Femur (tissue), 1 donor: ENCODE results near the gene PSG7.
"Not testable (repeated sequence)": the region's sequence is repeated elsewhere in the genome, so short reads cannot be mapped to it uniquely, and the experiment has no call there.

ENCODE experiments used
- DNase-seq: peaks from one replicate; pipeline ENCODE4 v3.0.0-alpha.2; 2017

PSG7 gene

DNA sequence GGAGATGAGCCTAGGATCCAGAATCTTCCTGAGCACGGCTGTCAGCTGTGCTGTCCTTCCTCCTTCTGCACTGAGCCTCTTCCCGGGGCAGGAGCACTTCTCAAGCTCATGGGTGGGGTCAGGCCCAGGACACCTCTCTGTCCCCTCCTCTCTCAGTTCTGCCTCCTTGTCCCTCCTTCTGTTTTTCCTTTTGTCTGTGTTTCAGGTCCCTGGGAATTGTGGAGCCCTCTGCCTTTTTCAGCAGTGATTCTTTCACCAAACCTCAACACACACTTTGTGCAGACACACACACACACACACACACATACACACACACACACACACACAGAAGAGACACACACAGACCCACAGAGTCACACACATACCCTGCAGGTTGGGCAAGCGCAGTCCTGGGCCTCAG is at the start of gene PSG7:
PSG7 (minus strand) TSS at position 101 of the 400 bp plus-strand sequence. CDS start 131 bp downstream, outside the sequence.
- DNase-seq = not testable (repeated sequence)

DNA sequence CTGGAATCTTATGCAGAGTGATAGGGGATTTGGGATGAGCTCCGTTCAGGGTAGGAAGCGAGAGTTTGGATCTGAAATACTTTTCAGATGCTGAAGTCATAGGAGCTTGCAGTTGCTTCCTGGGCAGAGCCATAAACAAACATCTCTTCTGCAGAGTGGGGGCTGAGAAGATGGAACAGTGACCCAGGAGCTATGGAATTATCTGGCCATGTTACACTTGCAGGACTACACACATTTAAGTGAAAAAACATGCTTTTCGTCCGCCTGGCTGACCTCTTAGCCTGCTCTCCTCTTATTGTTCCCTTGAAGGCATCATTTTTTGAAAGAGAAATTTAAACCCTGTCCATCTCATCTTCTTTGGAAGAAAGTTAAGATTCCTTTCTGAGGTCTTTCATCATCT is 48.6 kb upstream of the PSG7 start:
- DNase-seq = no peak

DNA sequence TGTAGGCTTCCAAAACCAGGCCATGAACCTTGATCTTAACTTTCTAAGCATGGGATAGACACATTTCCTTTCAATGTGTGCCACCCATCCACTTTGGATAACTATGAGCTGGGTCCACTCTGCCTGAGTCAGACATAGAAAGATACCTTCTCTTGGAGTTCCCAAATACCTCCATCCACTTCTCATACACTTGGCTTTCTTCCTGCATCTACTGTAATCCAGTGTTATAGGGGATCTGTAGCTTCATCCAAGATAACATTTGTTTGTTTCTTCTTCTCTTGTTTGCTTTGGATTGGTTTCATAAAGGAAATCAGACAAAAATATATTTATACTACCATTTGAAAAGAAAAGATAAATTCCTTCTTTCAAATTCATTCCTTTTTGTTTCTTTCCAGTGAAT is 45.1 kb upstream of the PSG7 start:
- DNase-seq = not testable (repeated sequence)

DNA sequence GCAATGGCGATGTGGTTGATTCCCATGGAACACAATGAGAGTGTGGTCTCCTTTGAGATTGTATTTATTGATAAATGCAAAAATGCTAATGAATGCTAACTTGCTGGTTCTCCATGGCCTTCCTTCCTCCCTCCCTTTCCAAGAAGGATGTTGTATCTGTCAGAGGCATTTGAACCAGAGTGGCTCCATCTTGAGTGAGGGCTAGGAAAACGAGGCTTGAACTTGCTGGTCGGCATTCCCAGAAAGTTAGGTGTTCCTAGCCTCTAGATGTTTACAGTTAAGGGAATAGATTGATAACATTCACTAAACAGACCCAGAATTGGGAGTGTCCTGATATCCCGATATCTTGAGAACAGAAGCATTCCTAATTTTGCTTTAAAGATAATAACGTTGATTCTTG is 34.4 kb upstream of the PSG7 start:
- DNase-seq = not testable (repeated sequence)

DNA sequence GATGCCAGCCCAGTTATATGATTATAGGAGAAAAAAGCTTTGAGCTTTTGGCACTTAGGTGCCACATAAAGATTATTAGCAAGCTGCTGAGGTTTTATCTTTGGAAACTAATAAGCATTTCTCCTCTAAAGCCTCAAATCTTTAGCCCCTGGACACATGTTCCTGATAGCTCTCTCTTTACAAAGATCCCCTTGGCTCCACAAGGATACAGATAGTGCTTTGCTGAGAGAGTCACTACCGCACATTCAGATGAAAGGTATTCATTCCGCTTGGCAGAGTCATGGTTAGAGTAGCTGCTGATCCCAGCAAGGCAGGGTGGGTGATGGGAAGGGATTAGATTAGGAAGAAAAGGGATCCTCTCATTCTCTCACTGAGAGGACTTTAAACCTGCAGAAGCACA is 28.2 kb upstream of the PSG7 start:
- no peak for DNase-seq

DNA sequence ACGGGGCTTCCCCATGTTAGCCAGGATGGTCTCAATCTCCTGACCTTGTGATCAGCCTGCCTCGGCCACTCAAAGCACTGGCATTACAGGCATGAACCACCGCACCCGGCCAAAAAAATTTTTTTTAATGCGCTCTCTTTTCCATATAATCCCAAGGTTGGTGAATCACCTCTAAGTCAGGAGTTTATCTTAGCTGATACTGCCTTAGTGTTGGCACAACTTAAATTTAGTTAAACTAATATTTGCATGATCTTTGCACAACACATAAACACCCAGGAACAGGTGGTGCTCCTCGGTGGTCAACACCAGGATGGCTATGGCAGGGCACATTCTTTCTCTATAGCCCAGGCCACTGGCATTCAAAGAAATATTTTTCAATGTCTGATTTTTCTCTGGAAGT is 24.1 kb upstream of the PSG7 start:
- no peak for DNase-seq

DNA sequence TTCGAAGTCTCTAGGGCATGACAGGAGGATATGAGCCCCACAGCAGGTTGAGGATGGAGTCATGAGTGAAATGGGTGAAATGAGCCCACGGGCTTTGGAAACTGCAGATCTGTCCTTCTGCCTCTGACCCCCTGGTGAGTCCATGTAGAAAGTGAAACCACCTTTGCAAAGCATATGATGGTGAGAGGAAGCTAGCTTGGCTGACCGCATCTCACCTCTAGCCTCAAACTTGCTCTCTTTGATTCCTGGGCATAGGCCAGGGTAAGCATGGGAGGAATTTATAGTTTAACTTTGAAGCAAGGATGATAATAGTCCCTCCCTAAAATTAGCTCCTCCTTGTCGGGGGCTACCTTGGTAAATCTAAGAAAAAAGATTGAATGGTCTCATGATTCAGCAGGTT is 15.1 kb upstream of the PSG7 start:
- not testable (repeated sequence) for DNase-seq

DNA sequence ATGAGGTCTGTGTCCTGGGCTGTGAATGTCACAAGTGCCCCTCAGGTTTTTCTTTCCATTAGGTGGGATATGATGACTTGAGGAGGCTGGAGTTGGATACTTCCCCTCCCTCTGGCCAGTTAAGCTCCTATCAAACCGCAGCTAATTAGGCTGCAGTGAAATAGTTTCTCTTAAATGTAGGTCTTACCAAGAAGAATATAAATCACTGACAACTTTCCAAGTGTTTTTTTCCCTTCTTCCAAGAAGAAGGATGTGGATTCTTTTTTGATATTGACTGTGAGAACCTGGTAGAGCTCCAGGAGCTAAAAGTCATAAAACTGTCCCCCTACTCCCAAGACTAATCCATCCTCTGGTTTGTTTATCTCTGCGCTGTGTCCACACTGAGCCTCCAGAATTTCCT is 14.5 kb upstream of the PSG7 start:
- not testable (repeated sequence) for DNase-seq

DNA sequence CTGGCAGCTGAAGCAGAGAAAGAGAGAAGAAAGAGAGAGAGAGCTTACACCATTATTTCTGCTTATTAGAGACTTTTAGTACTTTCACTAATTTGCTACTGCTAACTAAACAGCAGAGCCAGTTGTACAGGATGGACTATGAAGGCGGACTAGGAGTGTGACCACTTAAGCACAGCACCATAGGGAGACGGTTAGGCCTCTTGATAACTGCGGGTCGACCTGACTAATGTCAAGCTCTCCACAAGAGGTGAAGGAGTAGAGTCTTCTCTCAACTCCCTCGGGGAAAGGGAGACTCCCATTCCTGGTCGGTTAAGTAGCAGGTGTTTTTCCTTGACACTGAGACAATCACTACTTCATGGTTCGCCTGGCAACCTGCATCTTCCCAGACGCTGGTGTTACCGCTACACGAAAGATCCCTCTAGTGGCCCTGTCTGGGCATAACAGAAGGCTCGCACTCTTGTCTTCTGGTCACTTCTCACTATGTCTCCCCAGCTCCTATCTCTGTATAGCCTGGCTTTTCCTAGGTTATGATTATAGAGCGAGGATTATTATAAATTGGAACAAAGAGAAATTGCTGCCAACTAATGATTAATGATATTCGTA is 5.3 kb upstream of the PSG7 start:
- no peak for DNase-seq

DNA sequence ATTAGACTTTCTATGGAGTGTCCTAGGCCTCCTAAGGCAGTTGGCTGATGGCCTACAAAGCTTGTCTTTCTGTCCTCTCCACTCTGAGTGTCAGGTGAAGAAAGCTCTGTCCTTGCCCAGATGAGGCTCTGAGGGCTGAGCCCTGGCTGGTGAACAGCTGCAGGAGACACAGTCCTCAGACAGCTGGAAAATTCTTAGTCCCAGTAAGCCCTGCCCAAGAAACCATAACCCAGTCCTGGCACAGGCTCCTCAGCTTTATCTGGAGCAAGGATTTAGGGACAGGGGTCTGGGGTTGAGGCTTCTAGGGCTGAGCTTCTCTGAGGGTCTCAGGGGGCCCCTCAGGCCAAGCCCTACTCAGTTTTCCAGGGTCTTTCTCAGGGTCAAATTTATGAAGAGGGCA is 2.3 kb downstream of the PSG7 start:
- not testable (repeated sequence) for DNase-seq

DNA sequence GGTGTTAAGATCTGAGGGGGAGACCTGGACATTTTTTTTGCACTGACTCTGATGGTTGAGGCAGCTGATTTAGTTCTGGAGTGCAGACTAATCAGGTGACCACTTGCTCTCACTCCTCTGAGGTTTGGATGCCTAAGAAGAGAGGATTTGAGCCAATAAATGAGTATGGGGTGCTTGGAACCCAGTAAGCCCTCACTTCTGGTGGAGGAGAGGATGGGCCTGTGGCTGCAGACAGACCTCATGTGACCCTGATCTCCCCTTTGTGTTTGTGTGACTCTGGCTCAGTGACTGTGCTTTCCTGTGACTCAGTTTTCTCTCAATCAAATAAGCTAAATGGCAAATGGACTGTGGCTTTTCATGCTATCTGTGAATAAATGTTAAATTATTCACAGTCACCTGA is 2.8 kb downstream of the PSG7 start:
- DNase-seq = not testable (repeated sequence)

DNA sequence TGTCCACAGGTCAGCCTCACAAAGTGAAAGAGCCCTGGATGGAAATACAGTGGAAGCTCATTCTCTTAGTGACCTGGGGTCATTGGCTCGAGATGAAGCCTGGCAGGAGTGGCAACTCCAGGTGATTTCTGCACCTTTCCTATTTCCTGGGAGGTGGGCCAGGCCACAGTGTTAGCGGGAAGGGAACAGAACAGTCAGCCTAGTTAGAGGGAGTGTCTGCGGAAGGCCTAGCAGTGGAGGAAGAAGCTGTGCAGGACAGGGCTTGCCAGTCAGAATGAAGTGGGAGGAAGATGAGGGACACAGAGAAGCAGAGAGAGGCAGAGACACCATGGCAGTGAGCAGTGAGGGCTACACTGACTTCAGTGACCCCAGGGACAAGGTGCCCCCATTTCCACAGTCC is 3.6 kb downstream of the PSG7 start:
- not testable (repeated sequence) for DNase-seq

DNA sequence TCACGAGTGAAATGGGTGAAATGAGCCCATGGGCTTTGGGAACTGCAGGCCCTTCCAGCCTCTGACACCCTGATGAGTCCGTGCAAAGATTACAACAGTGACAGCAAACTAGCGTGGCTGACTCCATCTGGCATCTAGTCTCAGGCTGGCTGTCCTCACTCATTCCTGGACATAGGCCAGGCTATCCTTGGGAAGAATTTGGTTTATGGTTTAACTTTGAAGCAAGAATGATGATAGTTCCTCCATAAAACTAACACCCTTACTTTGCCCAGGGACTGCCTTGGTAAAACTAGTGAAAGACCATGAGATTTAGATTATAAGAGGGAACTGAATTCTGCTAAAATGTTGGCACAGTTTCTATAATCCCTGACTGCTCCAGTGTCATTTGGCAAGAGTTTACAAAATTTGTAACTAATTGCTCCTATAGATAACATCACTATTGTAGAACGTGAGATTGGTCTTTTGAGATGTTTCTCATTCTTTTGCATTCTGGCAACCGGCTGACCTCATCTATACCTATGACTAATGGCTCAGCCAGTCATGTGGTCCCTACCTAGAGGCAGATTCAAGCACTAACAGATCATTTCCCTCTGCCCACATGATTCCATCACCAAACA is 4.4 kb downstream of the PSG7 start:
- DNase-seq = not testable (repeated sequence)

DNA sequence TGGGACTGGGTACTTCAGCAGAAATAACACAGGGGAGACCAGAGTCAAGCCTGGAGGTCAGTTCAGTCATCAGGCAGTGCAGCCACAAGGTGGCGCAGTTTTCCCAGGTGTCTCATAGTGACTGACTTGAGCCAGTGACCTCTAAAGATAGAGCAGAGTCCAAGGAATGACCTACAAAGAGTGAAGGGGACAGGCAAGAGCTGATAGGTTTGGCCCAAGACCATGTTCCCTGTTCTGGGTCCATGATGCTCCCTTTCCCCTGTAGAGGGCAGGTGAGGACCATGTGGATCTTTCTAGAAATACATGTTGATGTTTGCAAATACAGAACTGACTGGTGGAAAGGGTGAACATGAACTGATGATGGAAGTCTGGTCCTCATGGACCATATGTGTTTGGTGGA is 6.8 kb downstream of the PSG7 start:
- not testable (repeated sequence) for DNase-seq

DNA sequence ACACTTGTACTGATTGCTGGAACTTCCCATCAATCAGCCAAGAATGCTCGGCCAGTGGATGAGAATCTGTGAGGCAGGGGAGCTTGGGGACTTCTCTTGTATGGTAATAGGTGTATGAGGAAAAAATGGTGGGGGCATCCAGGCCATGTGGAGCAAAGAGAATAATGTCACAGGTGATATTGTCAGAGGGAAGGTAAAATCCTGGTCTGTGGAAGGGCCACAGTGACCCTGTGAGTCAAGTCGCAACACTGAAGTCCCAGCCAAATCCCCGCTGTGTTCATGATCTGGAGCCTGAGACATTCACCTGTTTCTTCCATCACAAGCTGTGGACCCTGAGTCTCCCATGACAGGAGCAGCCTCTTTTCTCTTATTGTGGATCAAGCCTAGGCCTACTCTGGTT is 8.1 kb downstream of the PSG7 start:
- no peak for DNase-seq

DNA sequence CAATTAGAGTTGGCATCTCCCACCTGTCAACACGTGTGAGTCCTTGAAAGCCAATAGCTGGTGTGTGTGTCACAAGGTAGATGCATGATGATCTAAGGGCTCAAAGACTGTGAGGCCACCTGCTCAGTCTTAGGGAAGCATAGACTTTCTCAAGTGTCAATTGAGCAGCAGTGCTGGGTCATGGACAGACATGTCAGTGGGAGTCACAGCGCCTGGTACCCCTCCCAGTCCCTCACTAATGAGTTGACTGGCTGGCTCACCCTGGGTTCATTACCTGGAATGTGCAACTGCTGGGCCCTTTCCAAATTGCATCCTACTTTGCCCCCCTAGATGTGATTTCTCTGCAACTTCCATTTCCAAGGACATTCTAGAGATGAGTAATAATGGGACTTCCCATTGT is 10.2 kb downstream of the PSG7 start:
- no peak for DNase-seq

DNA sequence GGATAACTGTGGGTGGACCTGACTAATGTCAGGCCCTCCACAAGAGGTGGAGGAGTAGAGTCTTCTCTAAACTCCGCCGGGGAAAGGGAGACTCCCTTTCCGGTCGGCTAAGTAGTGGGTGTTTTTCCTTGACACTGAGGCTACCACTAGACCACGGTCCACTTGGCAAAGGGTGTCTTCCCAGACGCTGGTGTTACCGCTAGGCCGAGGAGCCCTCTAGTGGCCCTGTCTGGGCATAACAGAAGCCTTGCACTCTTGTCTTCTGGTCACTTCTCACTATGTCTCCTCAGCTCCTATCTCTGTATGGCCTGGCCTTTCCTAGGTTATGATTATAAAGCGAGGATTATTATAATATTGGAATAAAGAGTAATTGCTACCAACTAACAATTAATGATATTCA is 13.9 kb downstream of the PSG7 start:
- not testable (repeated sequence) for DNase-seq

DNA sequence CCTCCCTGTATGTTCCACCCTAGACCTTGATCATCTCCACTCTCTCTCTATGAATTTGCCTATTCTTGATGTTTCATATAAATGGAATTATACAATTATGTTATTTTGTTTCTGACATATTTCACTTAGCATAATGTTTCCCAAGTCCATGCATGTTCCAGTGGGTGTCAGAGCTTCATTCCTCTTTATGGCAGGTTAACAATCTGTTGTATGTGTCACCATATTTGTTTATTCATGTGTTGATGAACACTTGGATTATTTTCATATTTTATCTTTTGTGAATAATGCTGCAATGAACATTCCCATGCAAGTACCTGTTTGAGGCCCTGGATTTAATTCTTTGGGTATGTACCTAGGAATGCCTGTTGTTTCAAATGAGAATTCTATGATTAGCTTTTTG is 16.0 kb downstream of the PSG7 start:
- not testable (repeated sequence) for DNase-seq

DNA sequence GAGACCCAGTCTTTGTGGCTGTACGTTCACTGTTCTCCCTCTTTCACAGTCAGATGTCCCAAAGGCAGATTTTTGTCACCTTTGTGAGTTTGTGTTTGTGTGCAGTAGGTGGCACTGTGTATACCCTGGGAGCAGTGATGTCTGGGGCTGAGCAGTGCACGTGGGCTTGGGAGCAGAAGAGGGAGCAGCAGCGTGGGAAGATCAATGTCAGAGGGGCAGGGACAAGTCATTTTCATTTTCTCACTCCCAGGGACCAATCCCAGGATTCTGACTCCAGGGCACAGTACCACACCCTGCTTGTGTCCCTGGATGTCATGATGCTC is 17.3 kb downstream of the PSG7 start:
- no peak for DNase-seq

DNA sequence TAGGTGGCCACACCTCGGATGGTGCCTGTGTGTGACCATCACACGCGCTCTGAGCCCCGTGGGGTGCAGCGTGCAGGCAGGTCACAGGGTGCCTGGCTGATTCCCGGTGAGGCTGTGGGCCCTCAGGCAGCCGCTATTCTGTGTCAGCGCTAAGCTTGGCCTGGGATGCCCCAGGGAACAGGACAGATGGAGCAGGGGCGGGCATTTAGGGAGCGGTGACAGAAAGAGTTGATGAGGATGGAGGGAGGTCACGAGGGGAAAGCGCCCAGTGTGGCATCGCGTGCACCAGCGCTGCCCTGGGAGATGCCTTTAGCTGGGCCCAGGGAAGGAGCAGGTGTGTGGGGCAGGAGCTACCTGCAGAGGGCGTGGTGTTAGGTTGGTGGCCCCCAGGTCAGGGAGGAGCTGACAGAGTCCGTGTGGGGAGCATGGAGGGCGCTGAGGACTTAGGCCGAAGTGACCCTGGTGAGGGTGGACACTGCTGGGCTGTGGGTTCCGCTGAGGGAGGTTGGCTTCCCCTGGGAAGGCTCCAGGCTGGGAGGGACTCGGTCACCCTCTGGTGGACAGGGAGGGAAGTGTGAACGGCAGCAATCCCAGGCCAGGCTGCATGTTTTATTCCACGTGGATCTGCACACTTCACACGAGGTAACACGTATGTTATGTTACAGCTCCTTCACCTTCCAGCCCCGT is 17.8 kb downstream of the PSG7 start:
- not testable (repeated sequence) for DNase-seq

DNA sequence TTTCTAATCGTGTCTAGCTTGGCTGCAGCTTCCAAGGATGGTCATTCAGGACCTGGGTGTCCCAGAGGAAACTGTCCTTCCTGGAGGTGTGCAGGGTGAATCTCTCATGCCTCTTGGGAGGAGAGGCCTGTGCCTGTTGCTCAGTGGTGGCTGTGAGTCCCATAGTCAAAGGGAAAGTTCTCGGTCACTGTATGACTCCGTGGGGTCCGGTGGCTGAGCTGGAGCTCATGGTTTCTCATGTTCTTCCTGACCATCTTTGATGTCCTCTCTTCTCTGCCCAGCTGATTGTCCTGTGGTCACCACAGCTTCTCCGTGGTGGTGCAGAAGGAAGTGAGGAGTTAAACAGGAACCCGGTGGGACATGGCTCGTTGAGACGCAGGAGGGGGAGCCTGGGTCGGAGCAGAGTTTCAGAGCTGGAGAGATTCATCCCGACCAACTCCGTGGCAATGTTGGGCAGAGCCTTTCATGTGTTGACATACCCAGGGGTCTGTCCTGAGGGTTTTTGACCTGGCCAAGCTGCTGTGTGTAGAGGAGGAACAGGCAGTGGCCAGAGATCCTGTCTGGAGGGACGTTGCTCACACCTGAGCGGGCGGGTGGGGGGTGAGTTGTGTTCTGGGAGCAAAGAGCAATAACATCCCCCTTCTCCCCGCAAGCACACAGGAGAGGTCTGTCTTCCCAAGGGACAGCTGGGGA is 18.5 kb downstream of the PSG7 start:
- DNase-seq = not testable (repeated sequence)

DNA sequence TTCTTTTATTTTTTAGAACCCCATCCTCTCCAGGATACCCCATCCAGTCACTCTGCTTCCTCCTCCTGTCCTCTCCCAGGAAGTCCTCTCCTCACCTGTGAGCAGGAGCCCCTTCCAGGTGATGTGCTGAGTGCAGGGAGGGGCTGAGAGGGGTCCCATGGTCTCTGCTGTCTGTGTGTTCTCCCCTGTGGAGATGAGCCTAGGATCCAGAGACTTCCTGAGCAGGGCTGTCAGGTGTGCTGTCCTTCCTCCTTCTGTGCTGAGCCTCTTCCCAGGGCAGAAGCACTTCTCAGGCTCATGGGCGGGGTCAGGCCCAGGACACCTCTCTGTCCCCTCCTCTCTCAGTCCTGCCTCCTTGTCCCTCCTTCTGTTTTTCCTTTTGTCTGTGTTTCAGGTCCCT is 19.4 kb downstream of the PSG7 start, which contains the start of gene PSG6:
PSG6 (minus strand) TSS at position 261 of the 400 bp plus-strand sequence; CDS start at position 159, 102 bp downstream.
- DNase-seq = not testable (repeated sequence)

DNA sequence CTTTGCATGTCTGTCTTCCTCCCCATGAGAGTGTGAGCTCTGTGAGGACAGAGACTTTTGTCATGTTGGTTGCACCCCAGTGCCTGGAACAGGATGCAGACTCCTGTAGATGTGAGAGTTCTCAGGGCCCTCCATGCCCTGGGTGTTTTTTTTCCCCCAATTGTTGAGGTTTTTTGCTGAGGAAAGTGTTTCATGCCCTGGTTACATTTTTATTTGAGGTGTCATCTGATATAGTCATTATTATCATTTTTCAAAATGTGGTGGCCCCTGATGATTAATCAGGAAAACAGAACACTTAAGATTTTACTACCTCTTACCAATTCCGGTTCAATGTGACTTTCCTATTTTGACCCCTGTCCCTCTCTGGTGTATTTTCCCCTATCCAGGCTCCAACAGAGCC is 20.1 kb downstream of the PSG7 start:
- not testable (repeated sequence) for DNase-seq

DNA sequence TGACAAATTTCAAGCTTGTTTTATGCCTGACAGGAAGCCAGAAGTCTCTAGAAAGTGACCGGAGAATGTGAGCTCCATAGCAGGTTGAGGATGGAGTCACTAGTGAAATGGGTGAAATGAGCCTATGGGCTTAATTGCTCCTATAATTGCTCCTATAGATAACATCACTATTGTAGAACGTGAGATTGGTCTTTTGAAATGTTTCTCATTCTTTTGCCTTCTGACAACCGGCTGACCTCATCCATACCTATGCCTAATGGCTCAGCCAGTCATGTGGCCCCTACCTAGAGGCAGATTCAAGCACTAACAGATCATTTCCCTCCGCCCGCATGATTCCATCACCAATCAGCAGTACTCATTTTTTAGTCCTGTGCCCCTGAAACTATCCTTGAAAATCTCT is 23.5 kb downstream of the PSG7 start:
- not testable (repeated sequence) for DNase-seq
